ENCODE data around the gene CACNB4.

DNA sequence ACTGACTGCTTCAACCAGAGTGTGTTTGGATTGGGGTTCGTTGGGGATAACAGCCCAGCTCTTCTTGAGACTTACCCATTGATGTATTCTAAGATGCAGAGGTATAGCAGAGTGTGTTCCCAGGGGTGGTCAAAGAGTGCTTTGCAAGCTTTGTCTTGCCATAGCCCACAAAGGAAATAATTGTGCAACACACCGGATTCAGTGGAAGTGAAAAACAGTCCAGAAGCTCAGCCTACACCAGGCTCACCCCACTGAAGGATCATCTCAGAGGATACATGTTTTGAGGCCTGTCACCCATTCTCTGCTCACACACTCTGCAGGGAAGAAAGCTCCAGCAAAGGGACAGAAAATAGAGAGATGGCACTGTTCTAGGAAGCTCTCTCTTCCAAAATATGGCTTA, 9.6 kb downstream of the CACNB4 start:
- TF ChIP-seq, protein P1, sequence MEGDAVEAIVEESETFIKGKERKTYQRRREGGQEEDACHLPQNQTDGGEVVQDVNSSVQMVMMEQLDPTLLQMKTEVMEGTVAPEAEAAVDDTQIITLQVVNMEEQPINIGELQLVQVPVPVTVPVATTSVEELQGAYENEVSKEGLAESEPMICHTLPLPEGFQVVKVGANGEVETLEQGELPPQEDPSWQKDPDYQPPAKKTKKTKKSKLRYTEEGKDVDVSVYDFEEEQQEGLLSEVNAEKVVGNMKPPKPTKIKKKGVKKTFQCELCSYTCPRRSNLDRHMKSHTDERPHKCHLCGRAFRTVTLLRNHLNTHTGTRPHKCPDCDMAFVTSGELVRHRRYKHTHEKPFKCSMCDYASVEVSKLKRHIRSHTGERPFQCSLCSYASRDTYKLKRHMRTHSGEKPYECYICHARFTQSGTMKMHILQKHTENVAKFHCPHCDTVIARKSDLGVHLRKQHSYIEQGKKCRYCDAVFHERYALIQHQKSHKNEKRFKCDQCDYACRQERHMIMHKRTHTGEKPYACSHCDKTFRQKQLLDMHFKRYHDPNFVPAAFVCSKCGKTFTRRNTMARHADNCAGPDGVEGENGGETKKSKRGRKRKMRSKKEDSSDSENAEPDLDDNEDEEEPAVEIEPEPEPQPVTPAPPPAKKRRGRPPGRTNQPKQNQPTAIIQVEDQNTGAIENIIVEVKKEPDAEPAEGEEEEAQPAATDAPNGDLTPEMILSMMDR (IDR thresholded peaks at IDR 0.05), result no peak
- TF ChIP-seq POLR2A (IDR thresholded peaks at IDR 0.05), result no peak
- no peak for TF ChIP-seq POLR2AphosphoS5 (IDR thresholded peaks at IDR 0.05)

Data from prostate gland (tissue), 2 donors.